ENCODE results near the gene AGBL1. TPM values are rescaled to one million over a fixed set of nuclear protein-coding genes. Genes with fewer than 3 reads are reported as not detected.

Gene AGBL1
- total RNA-seq, 1 experiment from 2014 or later = not detected

DNA sequence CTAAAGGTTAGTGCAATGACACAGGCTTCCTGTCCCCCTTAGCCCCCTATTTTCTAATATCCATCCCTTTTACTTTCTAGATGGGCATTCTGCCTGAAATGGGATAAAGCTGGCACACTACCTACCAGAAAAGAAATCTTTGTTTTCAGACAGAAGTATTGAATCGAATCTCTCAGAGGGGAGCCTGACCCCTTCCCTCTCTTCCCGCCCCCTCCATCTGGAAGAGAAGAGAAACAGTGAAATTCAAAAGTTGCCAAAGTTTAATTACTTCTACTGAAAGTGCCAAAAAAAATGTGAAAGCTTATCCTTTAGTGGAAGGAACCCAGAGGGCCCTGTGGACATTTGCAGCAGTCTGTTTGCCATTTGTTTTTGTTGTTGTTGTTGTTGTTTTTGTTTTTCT is 523.8 kb downstream of the AGBL1 start:
- Histone ChIP-seq H2BK120ac (ENCODE audit: low read depth, low read length, poor library complexity, severe bottlenecking) (no peak overlapping the region), H4K5ac (ENCODE audit: insufficient read length, low read depth, low read length) (no peak overlapping the region), H2AK5ac (ENCODE audit: insufficient read length, low read length) (no peak overlapping the region), H3K27ac (ENCODE audit: insufficient read length, low read depth, low read length) (no peak overlapping the region), H3K27me3 (ENCODE audit: insufficient read depth, low read length) (no peaks in the 10 kb centered on the region), H3K56ac (ENCODE audit: insufficient read length, low read depth, low read length) (no peak overlapping the region), H3K23ac (ENCODE audit: insufficient read length, low read depth, low read length) (no peak overlapping the region), H4K91ac (ENCODE audit: insufficient read length, low read depth, low read length) (no peak overlapping the region), H3K9ac (ENCODE audit: extremely low read depth, insufficient read length, low read length) (no peak overlapping the region), H4K8ac (replicated peaks; ENCODE audit: insufficient read length, low read depth, low read length) (no peak overlapping the region), H3K23me2 (ENCODE audit: insufficient read length, low read depth, low read length, poor library complexity, severe bottlenecking) (no peaks in the 10 kb centered on the region), H2BK15ac (ENCODE audit: low read depth, low read length) (no peak overlapping the region), H3K4me1 (ENCODE audit: insufficient read depth, low read length) (no peaks in the 10 kb centered on the region), H3K18ac (ENCODE audit: insufficient read length, low read depth, low read length) (no peak overlapping the region), H2AFZ (ENCODE audit: low read length) (no peak overlapping the region), H2BK20ac (ENCODE audit: low read depth, low read length, poor library complexity, severe bottlenecking) (no peak overlapping the region), H3K14ac (ENCODE audit: insufficient read depth, low read length) (no peak overlapping the region), H3K79me1 (ENCODE audit: insufficient read depth, low read depth, low read length, poor library complexity, severe bottlenecking) (no peaks in the 10 kb centered on the region), H4K20me1 (ENCODE audit: control insufficient read depth, insufficient read depth, insufficient read length) (no peaks in the 10 kb centered on the region), H3K4ac (ENCODE audit: low read depth, low read length) (no peak overlapping the region), H3K4me2 (ENCODE audit: insufficient read depth, insufficient read length, low read length) (no peak overlapping the region), H2BK12ac (ENCODE audit: insufficient read length, low read depth, low read length) (no peak overlapping the region), H3K79me2 (ENCODE audit: insufficient read depth, low read length) (no peaks in the 10 kb centered on the region), H3T11ph (ENCODE audit: low read length) (no peak overlapping the region), H2BK5ac (ENCODE audit: insufficient read length, low read length) (no peak overlapping the region), H3K9me3 (ENCODE audit: control insufficient read depth, low read depth, low read length) (no peaks in the 10 kb centered on the region)
- Mint-ChIP-seq H3K4me1 (peaks cover 0 to 2% of the 10 kb centered on the region in 2 experiments; a peak in 1 of 4 replicates), H3K27me3 (ENCODE audit: low read depth) (no peaks in the 10 kb centered on the region), H3K36me3 (ENCODE audit: insufficient read depth in 1 of 3, low read depth in 3 of 3) (peaks cover 0 to 12% (median 0%) of the 10 kb centered on the region in 3 experiments; a peak in 2 of 7 replicates), H3K9me3 (peaks cover 6 to 8% of the 10 kb centered on the region in 2 experiments; a peak in 2 of 5 replicates), H3K4me3 (no peak overlapping the region), H3K27ac (no peak overlapping the region)
- TF ChIP-seq, protein P1, sequence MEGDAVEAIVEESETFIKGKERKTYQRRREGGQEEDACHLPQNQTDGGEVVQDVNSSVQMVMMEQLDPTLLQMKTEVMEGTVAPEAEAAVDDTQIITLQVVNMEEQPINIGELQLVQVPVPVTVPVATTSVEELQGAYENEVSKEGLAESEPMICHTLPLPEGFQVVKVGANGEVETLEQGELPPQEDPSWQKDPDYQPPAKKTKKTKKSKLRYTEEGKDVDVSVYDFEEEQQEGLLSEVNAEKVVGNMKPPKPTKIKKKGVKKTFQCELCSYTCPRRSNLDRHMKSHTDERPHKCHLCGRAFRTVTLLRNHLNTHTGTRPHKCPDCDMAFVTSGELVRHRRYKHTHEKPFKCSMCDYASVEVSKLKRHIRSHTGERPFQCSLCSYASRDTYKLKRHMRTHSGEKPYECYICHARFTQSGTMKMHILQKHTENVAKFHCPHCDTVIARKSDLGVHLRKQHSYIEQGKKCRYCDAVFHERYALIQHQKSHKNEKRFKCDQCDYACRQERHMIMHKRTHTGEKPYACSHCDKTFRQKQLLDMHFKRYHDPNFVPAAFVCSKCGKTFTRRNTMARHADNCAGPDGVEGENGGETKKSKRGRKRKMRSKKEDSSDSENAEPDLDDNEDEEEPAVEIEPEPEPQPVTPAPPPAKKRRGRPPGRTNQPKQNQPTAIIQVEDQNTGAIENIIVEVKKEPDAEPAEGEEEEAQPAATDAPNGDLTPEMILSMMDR (conservative IDR thresholded peaks at IDR 0.05) = no peak
- no CpG with 5 or more reads among the region's 2 CpGs for WGBS (ENCODE audit: extremely low coverage, insufficient read length, low lambda C conversion rate)
- no peak for DNase-seq

Measured in H9 (cell line).